Kidney glomerular epithelial cell (primary cell): ENCODE results near the gene CYB561D2.

ENCODE experiments used
- DNase-seq: peaks from one replicate; lab custom pipeline; 2025; lab: John Stamatoyannopoulos, UW

CYB561D2 gene

DNA sequence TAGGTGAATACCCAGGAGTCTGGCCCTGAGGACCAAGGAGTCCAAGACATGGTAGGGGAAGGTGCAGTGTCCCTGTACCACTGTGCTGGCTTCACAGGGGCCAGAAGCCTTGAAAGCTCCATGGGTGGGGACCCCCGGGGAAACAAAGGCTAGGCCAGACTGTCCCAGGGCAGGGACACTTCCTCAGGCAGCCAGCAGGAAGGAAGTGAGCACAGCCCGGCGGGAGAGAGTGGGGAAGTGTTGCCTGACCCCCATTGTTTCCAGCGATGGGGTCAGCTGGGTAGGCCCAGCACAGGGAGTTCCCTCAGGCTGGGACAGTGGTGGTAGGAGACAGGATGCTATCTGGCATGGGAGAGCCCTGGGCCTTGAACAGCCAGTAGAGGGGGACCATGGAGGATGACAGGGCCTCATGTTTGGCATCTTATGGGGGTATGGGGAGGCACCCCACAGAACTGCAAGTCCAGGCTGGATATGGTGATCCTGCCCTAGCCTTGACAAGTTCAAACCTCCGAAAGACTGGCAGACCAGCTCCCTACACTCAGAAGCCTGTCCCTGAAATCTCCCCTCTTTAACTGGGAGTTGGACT is 27.0 kb upstream of the CYB561D2 start:
- no peak for DNase-seq

DNA sequence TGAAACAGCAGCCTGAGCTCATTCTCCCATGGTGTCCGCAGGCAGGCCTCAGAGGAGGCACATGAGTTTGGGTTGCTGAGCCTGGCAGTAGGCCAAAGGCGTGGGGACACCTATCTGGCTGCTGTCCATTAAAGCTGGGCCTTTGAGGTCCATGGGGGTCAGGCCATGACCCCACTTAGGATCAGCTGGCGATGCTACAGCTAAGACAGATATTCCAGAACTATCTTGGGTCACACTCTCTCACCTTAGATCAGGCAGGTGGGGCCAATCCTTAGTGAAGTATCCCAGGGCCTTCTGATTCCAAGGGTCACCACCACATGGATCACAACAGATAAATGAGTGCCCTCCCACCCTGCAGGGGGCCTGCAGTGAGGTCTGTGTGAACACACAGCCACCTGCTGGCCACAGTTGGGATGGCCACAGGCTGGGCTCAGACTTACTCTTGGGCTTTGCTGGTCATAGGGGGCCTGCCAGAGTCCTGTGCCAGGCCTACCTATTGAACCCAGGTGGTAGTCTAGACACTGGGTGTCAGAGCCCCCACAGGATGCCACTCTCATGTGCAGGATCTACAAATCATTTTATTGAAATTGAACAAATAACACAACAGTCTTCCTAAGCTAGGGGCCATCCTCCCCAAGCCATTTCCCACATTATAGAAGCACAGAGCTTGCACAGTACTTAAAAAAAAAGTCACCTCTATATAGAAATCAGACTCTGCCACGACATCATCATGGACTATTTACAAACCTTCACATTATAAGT is 26.1 kb upstream of the CYB561D2 start:
- peak; percentile 58 for DNase-seq

DNA sequence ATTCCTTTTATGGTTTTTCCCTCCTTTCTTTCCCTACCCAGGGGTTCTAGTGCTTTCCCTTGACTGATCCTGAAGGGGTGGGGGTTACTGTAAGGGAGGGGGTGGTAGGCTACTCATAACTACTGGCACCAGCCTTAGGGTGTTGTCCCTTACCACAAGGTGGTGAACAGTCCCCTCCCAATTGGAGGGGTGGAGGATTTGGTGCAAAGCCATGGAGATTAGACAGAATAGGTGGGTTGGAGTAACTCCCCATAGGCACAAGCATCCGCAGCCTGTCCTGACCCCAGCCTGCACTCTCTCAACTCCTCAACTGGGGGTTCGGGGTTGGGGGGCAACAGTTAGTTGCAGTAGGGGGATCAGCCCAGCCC is 25.6 kb upstream of the CYB561D2 start:
- DNase-seq: no peak

DNA sequence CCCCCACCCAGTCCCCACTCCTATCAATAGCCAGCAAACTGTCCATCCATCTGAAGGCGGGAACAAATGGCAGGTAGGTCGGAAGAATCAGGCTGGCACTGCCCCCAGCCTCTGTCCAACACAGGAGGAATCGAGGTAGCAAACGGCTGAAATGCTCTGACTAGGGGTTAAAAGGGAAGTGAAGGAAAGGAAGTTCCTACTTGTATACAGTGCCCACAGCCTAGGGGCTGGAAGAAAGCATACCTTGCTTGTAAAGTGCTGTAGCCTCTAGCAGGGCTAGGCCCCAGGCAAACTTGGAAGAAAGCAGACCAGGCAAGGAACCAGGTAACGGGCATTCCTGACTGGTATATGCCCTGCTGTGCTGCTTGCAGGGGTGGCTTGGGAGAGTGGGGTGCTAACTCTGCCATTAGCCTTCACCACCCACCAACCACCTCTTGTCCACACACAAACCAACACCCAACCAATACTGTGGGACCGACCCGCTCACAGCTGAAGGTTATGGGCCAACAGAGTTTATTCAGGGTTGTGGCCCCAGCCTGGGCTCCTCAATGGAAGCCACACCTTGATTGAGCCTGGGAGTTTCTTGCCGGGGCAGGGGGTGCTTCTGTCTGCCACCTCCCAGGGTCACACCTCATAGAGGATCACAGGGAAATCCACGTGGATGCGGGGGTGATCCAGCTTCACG is 25.0 kb upstream of the CYB561D2 start:
- no peak for DNase-seq

DNA sequence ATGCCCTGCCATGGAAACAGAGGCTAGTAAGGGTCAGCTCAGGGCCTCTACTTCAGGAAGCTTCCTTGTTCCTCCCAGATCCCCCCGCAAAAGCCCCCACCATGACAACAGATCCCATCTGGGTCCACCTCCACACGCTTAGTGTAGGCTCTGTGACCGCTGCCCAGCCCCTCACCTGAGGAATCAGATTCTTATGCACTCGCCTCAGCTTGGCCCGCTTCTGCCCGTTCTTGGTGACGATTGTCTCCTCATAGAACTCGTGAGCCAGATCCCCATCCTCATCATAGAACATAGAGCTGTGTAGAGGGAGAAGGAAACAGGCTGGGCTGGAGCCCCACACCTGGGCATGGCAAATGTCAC is 24.5 kb upstream of the CYB561D2 start:
- no peak for DNase-seq

DNA sequence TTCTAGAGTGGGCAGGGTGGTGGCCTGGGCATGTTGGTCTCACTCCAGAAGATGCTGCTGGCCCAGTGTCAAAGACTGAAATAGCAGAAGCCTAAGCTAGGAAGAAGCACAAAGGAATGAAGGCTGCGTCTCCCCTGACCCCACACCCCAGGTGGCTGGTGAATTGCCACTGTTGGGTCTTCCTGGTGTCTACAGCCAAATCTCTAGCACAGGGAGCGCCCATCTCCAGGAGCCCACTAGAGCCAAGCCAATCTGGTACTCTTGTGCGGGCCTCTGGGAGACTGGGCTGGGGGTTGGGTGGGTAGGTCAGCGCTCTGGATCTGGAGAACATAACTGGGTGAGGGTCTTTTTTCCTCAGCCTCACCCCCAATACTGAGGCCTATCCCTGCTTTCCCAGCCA is 23.5 kb upstream of the CYB561D2 start:
- no peak for DNase-seq

DNA sequence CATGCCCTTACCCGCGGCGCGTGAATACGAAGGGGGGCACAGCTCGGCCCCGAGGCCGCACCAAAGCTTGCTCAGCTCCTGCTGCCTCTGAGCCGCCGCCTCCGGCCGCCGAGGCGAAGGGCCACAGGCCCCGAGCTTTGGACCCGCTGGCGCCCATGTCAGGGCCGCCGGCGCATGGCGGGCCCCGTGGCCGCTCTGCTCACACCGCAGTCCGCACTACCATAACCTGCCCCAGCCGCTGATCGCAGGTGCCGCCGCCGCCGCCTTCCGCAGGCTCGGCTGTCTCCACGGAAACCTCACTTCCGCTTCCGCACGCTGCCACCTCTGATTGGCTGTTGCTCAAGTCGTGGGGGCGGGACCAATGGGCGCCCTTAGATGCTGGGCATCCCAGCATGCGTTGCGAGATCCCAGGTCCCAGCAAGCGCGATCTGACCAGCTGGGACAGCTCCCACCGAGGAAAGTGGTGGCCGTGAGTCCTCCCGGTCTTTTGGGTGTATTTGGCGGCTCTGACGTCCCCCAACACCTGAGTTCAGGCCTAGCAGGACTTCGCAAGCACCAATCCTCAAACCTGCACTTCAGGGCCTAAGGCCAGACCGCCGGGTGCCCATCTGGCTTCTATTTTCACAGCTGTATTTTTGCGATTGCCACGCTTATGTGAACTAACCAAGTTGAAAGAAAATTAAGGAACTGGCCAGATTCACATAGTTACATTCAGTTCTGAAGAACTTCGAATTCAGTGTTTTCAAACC is 22.5 kb upstream of the CYB561D2 start, which contains the start of gene TUSC2:
TSS of gene TUSC2 (minus strand) at position 281 of the 749 bp plus-strand sequence. CDS start at position 157, 124 bp downstream.
- peak; percentile 98 for DNase-seq

DNA sequence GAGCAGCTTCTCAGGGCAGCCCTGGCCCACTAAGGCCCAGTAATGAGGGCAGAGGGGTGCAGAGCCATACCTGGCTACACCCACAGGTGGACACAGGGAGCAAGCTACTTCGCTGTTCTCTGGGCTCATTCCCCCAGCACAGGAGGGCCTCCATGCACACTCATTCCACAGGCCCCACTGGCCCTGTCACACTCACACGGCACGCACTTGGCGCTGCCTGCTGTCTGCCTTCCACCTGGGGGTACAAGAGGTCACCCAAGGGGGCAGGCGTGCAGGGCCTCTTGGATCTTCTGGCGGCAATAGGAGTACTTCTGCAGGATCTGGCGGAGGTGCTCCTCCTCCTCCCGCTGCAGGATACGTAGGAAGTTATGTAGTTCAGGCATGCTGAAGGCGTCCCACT is 20.3 kb upstream of the CYB561D2 start:
- DNase-seq: no peak

DNA sequence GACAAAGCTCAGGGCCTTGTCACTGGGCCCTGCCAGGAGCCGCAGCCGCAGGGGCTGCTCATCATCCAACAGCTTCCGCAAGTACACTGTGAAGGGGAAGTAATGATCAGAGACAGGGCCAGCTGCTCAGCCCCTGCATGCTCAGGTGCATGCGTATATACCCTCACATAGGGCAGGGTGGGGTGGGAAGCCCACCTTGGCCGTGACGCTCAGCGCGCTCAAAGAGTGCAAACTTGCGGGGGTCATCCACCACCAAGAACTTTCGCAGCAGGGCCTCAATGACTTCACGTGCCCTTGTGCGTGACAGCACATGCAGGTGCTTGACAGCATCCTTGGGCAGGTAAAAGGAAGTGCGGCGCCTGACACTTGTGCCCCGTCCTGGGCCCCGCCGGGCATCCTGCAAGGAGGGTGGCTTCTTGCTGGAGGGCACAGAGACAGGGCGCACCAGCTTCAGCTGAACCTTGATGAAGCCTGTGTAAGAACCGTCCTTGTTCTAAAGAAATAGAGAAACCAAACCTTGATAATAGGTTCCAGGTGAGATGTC is 19.2 kb upstream of the CYB561D2 start:
- no peak for DNase-seq

DNA sequence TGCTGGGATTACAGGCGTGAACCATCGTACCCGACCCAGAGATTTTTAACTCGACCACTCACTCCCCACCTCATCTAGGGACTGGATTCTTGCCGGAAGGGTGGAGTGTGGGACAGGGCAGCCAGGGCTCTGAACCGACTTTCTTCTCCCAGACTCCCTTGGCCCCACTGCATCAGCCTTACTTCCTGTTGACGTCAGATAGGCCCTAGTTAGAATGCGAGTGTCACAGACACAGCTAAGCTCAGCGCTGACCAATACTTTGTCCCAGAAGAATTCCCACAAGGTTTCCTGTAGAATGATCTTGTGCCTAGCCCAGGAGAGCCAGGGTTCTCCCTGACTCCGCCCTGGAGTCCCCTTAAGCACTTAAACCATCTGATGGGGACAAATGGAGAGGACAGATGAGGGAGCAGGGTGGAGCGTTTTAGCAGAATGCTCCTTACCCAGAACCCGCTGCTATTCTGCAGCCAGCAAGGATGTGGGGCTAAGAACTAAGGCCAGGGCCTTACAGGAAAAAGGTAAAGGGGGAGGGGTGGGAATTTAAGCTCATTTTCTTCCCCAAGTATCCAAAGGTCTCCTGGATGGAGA is 16.8 kb upstream of the CYB561D2 start:
- DNase-seq: no peak

DNA sequence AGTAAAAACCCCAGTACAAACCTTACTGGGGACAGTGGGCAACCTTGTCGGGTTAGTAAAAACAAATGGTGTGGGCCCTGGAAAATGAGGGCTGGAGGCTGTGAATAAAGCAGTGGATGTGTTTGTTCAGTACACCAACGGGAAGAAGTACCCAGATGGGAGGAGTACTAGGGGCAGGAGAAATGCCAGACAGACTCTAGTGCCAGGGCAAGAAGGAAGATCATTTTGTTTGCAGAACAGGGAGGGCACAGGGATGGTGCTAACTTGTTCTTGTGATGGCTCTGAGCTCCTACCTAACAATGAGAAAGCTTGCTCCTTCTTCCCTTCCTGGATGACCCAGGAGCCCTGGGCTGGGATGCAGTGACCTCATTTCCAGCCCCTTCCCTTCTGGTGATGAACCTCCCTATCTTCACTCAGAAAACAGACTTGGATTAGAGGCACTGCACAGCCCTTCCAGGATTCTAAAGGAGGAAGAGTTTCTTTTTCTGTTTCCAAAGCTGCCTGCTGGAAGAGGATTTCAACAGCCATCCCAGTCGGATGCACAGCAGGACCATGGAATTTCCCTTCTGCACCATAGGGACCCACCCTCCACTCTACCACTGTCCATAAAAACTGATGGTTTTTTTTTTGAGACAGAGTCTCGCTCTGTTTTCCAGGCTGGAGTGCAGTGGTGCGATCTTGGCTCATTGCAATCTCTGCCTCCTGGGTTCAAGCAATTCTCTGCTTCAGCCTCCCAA is 16.2 kb upstream of the CYB561D2 start:
- no peak for DNase-seq

DNA sequence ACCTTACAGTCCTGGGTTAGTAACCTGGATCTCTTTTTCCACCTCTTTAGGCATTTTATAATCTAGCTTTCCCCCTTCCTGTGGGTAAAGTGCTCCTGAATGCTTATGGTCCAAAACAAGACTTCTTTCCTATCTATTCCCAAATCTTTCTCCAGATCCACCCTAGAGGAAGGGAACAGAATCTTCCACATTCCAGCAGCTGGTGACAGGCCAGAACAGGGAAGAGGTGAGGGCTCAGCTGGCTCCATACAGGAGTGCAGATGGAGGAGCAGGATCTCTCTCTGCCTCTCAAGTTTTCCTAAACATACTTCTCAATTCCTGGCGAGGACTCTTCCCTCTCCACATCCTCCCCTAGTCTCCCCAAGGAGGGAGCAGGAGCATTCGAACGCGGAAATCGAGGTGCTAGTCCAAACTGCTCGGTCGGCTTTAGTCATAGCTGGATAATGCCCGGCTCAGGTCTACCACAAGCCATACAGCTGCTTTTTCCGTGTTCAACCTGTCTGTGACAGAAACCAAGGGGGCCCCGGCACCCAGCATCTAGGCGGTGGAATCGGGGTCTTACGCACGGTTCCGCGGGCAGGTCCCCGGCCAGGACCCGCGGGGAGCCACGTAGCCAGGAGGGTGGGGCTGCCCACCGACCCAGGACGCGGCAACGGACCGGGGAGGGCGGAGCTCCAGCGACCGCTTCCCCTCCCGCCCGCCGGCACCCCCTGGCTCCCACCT is 14.0 kb upstream of the CYB561D2 start:
- DNase-seq: peak; percentile 48

DNA sequence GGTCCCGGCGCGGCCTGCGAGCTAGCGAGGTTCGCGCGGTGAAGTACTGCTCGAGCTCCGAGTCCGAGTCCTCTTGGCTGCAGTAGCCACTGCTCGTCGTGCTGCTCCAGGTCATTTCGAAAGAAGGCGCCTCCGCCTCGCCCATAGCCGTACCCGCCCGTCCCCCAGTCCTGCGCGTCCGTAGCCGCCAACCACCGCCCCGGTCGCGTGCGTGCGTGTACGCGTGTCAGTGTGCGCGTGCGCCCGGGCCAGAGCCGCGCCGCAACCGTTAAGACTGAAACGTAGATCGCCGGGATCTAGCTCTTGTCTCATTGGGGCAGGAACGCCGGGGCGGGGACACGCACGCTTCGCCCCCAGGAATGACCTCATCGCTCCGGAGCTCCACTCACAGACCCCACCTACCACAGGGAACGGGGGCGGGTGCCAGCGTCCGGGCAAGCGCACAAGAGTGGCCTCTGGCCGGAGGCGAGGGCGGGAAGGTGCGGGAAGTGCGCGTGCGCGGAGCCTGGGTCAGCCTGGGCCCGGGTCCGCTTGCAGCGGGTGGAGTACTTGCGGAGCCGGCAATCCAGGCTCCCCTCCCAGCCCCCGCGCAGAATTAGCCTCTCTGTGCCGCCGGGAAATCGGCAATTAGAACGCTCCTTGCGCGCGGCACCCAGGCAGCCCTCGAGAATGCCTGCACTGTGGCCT is 13.3 kb upstream of the CYB561D2 start:
- peak; percentile 95 for DNase-seq

DNA sequence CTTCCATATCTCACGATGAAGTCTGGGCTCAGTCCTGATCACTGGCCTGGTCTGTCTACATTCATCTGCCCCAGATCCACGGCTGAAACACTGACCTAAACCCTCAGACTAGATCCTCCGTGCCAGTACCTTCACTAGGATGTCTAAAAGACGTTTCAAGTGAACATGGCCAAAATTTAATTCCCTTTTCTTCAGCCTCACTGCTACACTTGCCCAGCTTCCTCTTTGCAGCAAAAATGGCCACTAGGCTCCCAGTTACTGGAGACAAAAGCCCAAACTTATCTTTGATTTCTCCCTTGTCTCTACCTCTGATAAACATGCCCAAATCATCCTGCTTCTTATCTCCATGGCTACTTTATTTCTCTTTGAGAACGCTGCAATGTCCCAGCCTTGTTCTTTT is 11.7 kb upstream of the CYB561D2 start:
- no peak for DNase-seq

DNA sequence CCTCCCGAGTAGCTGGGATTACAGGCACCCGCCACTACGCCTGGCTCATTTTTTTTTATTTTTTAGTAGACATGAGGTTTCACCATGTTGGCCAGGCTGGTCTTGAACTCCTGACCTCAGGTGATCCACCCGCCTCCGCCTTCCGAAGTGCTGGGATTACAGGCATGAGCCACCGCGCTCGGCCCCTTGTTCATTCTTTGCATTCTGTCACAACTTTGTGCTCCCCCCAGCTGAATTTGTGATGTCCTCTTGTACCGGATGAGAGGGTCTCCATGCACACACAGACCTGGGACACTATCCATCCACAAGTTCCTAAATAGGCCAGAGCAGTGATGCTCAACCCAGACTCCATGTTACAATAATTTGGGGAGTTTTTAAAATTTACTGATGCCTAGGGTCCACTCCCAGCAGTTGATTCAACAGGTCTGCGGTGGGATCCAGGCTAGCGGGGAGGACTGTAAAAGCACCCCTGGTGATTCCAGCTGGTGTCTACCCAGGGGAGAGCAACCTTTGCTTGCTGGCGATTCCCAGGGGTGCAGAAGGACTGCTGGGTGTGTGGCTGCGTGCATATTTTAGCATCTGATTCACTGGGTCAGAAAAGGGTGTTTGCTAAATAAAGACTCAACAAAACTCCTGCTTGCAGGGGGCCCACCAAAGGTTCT is 11.0 kb upstream of the CYB561D2 start:
- DNase-seq: no peak

DNA sequence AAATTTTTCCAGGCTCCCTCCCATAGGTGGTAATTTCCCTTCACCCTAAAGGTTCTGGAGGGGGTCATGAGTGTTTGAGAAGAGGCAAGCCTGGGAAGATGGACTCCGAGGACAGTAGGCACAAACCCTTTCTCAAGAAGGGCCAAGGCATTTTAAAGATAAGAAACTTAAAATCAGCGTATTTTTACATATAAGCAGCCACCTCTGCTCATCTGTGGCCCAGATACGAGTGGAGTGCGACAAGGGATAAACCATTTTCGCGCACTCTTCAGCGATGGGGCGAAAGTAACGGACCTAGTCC is 10.6 kb upstream of the CYB561D2 start:
- no peak for DNase-seq

DNA sequence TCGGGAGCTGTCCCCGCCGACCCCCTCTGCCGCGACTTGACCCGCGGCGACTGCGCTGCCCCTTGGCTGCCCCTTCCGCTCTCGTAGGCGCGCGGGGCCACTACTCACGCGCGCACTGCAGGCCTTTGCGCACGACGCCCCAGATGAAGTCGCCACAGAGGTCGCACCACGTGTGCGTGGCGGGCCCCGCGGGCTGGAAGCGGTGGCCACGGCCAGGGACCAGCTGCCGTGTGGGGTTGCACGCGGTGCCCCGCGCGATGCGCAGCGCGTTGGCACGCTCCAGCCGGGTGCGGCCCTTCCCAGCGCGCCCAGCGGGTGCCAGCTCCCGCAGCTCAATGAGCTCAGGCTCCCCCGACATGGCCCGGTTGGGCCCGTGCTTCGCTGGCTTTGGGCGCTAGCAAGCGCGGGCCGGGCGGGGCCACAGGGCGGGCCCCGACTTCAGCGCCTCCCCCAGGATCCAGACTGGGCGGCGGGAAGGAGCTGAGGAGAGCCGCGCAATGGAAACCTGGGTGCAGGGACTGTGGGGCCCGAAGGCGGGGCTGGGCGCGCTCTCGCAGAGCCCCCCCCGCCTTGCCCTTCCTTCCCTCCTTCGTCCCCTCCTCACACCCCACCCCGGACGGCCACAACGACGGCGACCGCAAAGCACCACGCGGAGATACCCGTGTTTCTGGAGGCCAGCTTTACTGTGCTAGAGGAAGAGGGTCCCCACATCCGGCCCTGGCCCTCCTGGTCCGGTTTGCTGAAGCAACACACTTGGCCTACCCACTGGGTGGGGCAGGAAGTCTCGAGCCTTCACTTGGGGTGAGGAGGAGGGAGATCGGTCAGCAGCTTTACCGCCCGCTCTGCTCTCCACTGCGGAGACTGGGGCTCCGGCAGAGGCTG is 10.0 kb upstream of the CYB561D2 start, which contains the start of gene RASSF1:
TSS of gene RASSF1 (minus strand) at position 389 of the 882 bp plus-strand sequence. CDS start at position 358, 31 bp downstream.
- DNase-seq: no peak

DNA sequence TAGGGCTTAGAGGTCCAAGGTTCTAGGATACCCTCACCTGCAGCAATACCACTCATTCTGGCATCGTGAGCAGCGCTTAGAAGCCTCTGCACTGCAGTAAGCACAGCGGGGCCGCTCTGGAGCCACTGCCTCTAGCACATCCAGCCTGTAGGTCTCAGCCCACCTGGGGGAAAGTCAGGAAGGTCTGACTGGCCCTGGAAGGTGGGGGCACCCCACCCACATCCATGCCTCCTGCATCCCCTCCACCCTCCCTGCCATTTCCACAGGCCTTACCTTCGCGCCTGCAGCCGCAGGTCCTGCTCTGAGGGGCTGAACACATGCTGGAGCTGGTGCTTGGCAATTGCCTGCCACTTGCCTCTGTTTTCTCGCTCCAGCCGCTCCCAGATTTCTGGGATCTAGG is 9.1 kb upstream of the CYB561D2 start:
- no peak for DNase-seq
